Lung (tissue), 12 donors: Measurements from ENCODE around the gene CYBA. TPM values are rescaled to one million over a fixed set of nuclear protein-coding genes. Genes with fewer than 3 reads are reported as not detected.

Experiments
- ATAC-seq: fragments of 200-7000 bp; cut with Tn5 transposase; one replicate; pipeline ENCODE4 v1.9.1; 2020; ENCODE audit warnings: moderate number of reproducible peaks; ENCODE audit not compliant: insufficient read depth, low FRiP score
- DNase-seq, 3 donors: peaks; one replicate each; pipeline ENCODE4 v3.0.0-alpha.2; 2013 to 2017
- H3K27ac ChIP-seq, 2 donors: one replicate each; pipeline ENCODE4 v1.5.1; 2013; ENCODE audit warnings: mild to moderate bottlenecking in 2 of 2, moderate library complexity in 2 of 2, control low read depth in 1 of 2, inconsistent platforms in 1 of 2, low read depth in 1 of 2, low read length in 1 of 2
- H3K27me3 ChIP-seq, 3 donors: one replicate each; pipeline ENCODE4 v1.5.1; 2013; ENCODE audit warnings: low read length in 2 of 3; ENCODE audit not compliant: control insufficient read depth in 3 of 3, insufficient read depth in 3 of 3
- H3K36me3 ChIP-seq, 4 donors: one replicate each; pipeline ENCODE4 v1.5.1; 2013; ENCODE audit warnings: low read length in 4 of 4, mild to moderate bottlenecking in 1 of 4, moderate library complexity in 1 of 4; ENCODE audit not compliant: control insufficient read depth in 4 of 4, insufficient read depth in 4 of 4
- H3K4me1 ChIP-seq, 5 donors: one replicate each; pipeline ENCODE4 v1.5.1; 2013; ENCODE audit warnings: low read length in 5 of 5, mild to moderate bottlenecking in 2 of 5, moderate library complexity in 1 of 5; ENCODE audit not compliant: control insufficient read depth in 5 of 5, insufficient read depth in 5 of 5
- H3K4me3 ChIP-seq: one replicate; pipeline ENCODE4 v1.5.1; 2013; ENCODE audit warnings: mild to moderate bottlenecking, control low read depth, moderate library complexity
- H3K9ac ChIP-seq, 2 donors: one replicate each; pipeline ENCODE4 v1.5.1; 2013; ENCODE audit warnings: low read length in 2 of 2, control low read depth in 1 of 2; ENCODE audit not compliant: insufficient read depth in 1 of 2
- H3K9me3 ChIP-seq, 4 donors: one replicate each; pipeline ENCODE4 v1.5.1; 2013; ENCODE audit warnings: low read length in 3 of 4, mild to moderate bottlenecking in 1 of 4, moderate library complexity in 1 of 4; ENCODE audit not compliant: control insufficient read depth in 4 of 4, insufficient read depth in 3 of 4
- WGBS, 2 donors: extraction: QIAGEN DNeasy Blood & Tissue Kit; methylation state at CpG; one replicate each; pipeline ENCODE4 v1.1.7; 2013; 5-methylcytosine and 5-hydroxymethylcytosine counted together
- polyA plus RNA-seq, 2 donors: library from polyadenylated mRNA; stranded (reverse); fragments of 200-250 nt; gene quantifications; one replicate each; pipeline ENCODE4 v1.2.1, GENCODE V29; 2013
- total RNA-seq, 2 donors: library from RNA; depleted of rRNA in 1 of 2; stranded (reverse); fragments of >200 nt in 1 of 2; gene quantifications; one replicate each; pipeline ENCODE4 v1.2.1, GENCODE V29; 2014 to 2021
- TF ChIP-seq, protein P1 (sequence below): IDR thresholded peaks from 2 replicates; pipeline ENCODE4 v1.5.1; 2012; ENCODE audit warnings: mild to moderate bottlenecking; ENCODE audit errors: control extremely low read depth, extremely low read depth
- donor health status: control.
- donor health status: control.
- donor health status: Bipolar disorder and iron deficiency.
- donor health status: healthy.
- donor health status: DM: yes; HTN: yes; CAD: no.

CYBA gene
- total and polyA plus RNA-seq, 4 donors, result 113 to 879 (median 349) TPM

DNA sequence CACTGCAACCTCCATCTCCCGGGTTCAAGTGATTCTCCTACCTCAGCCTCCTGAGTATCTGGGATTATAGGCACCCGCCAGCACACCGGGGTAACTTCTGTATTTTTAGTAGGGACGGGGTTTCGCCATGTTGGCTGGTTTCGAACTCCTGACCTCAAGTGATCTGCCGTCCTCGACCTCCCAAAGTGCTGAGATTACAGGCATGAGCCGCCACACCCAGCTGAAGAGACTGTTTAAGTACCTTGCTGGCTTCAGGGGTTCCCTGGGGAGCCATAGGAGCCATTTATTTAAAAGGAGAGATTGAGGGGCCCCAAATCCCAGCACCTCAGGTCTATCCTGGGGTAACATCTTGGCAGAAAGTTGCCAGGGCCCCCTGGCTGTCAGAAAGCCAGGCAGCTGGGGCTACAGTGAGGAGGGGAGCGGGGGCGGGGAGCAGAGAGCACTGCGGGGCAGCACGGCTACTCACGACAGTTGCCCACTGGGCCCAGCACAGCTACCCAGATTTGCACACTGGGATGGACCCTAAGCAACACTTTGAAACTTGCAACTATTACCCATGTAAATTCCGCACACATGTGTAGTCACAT is 33.8 kb upstream of the CYBA start:
- DNase-seq (no peak), ATAC-seq (no peak)
- no peaks in the 10 kb centered on the region for H3K9me3 ChIP-seq
- H3K27ac ChIP-seq, result no peak overlapping the region
- no peak overlapping the region for H3K4me3 ChIP-seq
- TF ChIP-seq, protein P1, sequence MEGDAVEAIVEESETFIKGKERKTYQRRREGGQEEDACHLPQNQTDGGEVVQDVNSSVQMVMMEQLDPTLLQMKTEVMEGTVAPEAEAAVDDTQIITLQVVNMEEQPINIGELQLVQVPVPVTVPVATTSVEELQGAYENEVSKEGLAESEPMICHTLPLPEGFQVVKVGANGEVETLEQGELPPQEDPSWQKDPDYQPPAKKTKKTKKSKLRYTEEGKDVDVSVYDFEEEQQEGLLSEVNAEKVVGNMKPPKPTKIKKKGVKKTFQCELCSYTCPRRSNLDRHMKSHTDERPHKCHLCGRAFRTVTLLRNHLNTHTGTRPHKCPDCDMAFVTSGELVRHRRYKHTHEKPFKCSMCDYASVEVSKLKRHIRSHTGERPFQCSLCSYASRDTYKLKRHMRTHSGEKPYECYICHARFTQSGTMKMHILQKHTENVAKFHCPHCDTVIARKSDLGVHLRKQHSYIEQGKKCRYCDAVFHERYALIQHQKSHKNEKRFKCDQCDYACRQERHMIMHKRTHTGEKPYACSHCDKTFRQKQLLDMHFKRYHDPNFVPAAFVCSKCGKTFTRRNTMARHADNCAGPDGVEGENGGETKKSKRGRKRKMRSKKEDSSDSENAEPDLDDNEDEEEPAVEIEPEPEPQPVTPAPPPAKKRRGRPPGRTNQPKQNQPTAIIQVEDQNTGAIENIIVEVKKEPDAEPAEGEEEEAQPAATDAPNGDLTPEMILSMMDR, result no peak
- no peaks in the 10 kb centered on the region for H3K36me3 ChIP-seq
- no peak overlapping the region for H3K9ac ChIP-seq
- peaks cover 0 to 10% (median 0%) of the 10 kb centered on the region in 5 donors for H3K4me1 ChIP-seq
- WGBS, 2 donors, result 68 to 70% methylated on average over 15 of the region's 15 CpGs
- H3K27me3 ChIP-seq, result peaks cover 0 to 52% (median 37%) of the 10 kb centered on the region in 3 donors

DNA sequence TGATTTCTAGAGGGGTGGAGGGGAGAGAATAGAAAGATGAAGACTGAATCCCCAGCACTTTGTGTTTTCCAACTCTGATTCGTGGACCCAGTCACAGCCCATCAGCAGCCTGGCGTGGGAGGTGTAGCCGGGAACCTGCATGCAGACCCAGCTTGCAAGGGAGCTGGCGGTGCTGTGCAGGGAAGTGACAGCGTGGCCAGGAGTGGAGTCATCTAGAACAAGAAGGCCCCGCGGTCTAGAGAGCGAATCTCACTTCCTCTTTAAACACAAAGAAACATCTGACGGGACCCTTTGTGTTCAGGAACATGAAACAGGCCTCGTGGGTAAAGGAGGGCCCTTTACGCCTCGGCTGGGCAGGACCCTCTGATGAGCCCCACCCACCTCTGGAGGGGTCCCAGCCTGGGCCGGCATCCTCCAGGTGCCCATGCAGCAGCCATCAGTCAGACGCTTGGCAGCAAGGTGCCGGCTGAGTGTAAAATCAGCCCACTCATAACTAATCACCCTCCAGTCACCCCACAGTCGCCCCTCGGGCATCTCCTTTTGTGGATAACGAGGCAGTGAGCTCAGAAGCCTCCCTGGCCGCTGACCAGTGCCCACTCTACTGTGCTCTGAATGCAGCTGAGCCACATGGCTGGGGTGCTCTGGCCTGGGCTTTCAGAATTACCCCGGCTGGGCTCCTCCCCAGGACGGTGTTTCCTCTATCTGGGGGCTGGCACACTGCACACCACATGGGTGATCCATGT is 31.0 kb upstream of the CYBA start:
- WGBS, 2 donors, result 23 to 33% methylated on average over 21 of the region's 21 CpGs
- H3K9me3 ChIP-seq, result no peaks in the 10 kb centered on the region
- TF ChIP-seq, protein P1, result no peak
- peak overlapping the region in 1 of 2 donors; percentile 60 for H3K27ac ChIP-seq
- peaks cover 0 to 37% (median 23%) of the 10 kb centered on the region in 3 donors for H3K27me3 ChIP-seq
- no peak for ATAC-seq
- no peak overlapping the region for H3K9ac ChIP-seq
- no peak overlapping the region for H3K4me3 ChIP-seq
- peak in 1 of 3 donors; percentile 20 for DNase-seq
- peaks cover 0 to 9% (median 0%) of the 10 kb centered on the region in 5 donors for H3K4me1 ChIP-seq
- H3K36me3 ChIP-seq, result no peaks in the 10 kb centered on the region

DNA sequence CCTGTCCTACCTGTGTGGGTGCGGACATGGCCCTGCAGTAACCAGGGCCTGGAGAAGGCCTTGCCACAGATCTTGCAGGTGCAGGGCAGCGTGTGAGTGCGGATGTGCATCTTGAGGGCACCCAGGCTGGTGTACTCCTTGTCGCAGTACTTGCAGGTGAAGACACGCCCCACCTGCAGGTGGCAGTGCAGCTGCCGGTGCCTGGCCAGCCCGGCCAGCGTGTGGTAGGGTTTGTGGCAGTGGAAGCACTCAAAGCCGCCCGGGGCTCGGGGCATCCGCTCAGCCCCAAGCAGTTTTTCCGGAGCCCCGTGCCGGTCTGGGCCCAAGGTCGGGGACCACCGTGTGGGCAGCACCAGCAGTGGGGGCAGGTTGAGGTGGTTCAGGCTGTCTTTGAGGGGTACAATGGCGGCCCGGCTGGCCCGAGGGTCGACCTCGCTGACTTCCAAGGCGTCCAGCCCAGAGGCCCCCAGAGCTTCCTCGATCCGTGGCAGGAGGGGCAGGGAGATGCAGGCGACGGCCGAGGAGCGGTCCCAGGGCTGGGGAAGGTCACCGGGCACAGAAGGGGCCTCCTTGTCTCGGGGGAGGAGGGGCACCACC is 30.3 kb upstream of the CYBA start:
- Histone ChIP-seq H3K36me3 (no peaks in the 10 kb centered on the region), H3K9me3 (no peaks in the 10 kb centered on the region), H3K4me1 (peaks cover 0 to 4% (median 0%) of the 10 kb centered on the region in 5 donors), H3K27ac (no peak overlapping the region), H3K27me3 (peaks cover 0 to 33% (median 19%) of the 10 kb centered on the region in 3 donors), H3K4me3 (no peak overlapping the region), H3K9ac (no peak overlapping the region)
- TF ChIP-seq, protein P1, result no peak
- 48 to 64% methylated on average over 30 to 31 of the region's 31 CpGs for WGBS, 2 donors
- ATAC-seq (no peak), DNase-seq (no peak)
